HT1080 (cell line): ENCODE measurements around the gene CRIM1. TPM values are rescaled to one million over a fixed set of nuclear protein-coding genes. Genes with fewer than 3 reads are reported as not detected.
A peak's percentile ranks its signal among the peaks of the same experiment; 100 is the strongest.

Source experiments
- DNase-seq: peaks from one replicate; pipeline ENCODE4 v3.0.0-alpha.2; 2015; ENCODE audit warnings: low read depth
- total RNA-seq: library from RNA; depleted of rRNA; stranded (reverse); fragments of >200 nt; shearing (Covaris generic); gene quantifications from 2 replicates; pipeline ENCODE4 v1.2.3, GENCODE V29; 2014

Gene CRIM1
- total RNA-seq, 1 experiment from 2014 or later: 135 TPM

GRCh38 chr2:36570416-36570815, 214.8 kb downstream of the CRIM1 start:
- DNase-seq: no peak

- no peak for DNase-seq
Observed at GRCh38 chr2:36572054-36572718, 216.6 kb downstream of the CRIM1 start.

GRCh38 chr2:36572719-36573059, 217.1 kb downstream of the CRIM1 start:
- no peak for DNase-seq

GRCh38 chr2:36573165-36573564, 217.6 kb downstream of the CRIM1 start:
- DNase-seq: no peak

GRCh38 chr2:36574560-36574959, 219.0 kb downstream of the CRIM1 start:
- no peak for DNase-seq

- DNase-seq: no peak
Observed at GRCh38 chr2:36577884-36578283, 222.3 kb downstream of the CRIM1 start.

- DNase-seq: no peak
Observed at GRCh38 chr2:36578343-36579296, 223.0 kb downstream of the CRIM1 start.

- DNase-seq: no peak
Observed at GRCh38 chr2:36579297-36579664, 223.7 kb downstream of the CRIM1 start.

GRCh38 chr2:36582538-36582937, 227.0 kb downstream of the CRIM1 start:
- no peak for DNase-seq

GRCh38 chr2:36582951-36583350, 227.4 kb downstream of the CRIM1 start:
- DNase-seq: no peak

- no peak for DNase-seq
Observed at GRCh38 chr2:36584148-36584794, 228.7 kb downstream of the CRIM1 start.

GRCh38 chr2:36586672-36587071, 231.1 kb downstream of the CRIM1 start:
- DNase-seq: no peak

- DNase-seq: no peak
Observed at GRCh38 chr2:36587101-36587500, 231.5 kb downstream of the CRIM1 start.

GRCh38 chr2:36587556-36587955, 232.0 kb downstream of the CRIM1 start:
- DNase-seq: no peak

- DNase-seq: no peak
Observed at GRCh38 chr2:36589230-36589630, 233.7 kb downstream of the CRIM1 start.

GRCh38 chr2:36594849-36595248, 239.3 kb downstream of the CRIM1 start:
- no peak for DNase-seq

- DNase-seq: no peak
Observed at GRCh38 chr2:36596397-36596796, 240.8 kb downstream of the CRIM1 start.

GRCh38 chr2:36597003-36597531, 241.5 kb downstream of the CRIM1 start:
- DNase-seq: no peak

GRCh38 chr2:36597532-36598377, 242.2 kb downstream of the CRIM1 start, which contains the start of gene FEZ2:
Gene FEZ2, minus strand, starts transcription at chr2:36598168. Its CDS starts 26 bp downstream, at chr2:36598142.
- peak; percentile 86 for DNase-seq
